HG03460 (cell line): ENCODE results near the gene ODF2.
"Not testable (repeated sequence)": the region's sequence is repeated elsewhere in the genome, so short reads cannot be mapped to it uniquely, and the experiment has no call there.

Source experiments
- ATAC-seq: cut with Tn5 transposase; IDR thresholded peaks from one replicate; pipeline ENCODE4 v1.9.1; 2021; ENCODE audit not compliant: unreplicated experiment

The ODF2 gene

GRCh38 chr9:128455849-128456612, at the start of gene ODF2:
ODF2 (plus strand) TSS chr9:128456006; CDS start chr9:128456092, 86 bp downstream.
- ATAC-seq, result peak; percentile 91

DNA sequence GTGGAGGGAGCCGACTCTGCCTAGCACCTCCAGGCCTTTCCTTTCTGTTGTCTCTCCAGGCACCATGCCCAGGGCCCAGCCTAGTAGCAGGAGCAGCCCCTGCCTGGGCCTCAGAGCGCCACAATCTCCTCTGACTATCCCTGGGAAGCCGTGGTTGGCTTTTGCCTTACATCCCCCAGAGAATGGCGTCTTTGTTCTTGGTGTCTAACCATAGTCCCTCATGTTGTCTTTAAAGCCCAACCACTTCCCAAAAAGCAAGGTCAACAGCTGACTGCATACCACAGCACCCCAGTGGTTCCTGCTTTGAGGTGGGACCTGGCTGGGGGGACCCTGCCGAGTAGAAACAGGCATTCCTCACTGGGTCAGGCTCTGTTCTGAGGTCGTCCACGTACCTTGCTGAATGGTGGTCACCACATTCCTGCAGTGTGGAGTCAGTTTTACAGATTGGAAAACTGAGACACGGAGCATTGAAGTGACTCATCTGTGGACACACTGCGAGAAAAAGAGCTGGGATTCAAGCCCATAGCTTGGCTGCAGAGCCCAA, 48.9 kb upstream of the ODF2 start:
- no peak for ATAC-seq

GRCh38 chr9:128408963-128409431, 46.8 kb upstream of the ODF2 start:
- no peak for ATAC-seq

- no peak for ATAC-seq
These were observed 46.4 kb upstream of the ODF2 start for GRCh38 chr9:128409450-128409849.

- ATAC-seq, result no peak
These were observed 45.8 kb upstream of the ODF2 start for GRCh38 chr9:128409978-128410377.

- ATAC-seq, result no peak
These were observed 44.3 kb upstream of the ODF2 start for GRCh38 chr9:128411364-128412119.

DNA sequence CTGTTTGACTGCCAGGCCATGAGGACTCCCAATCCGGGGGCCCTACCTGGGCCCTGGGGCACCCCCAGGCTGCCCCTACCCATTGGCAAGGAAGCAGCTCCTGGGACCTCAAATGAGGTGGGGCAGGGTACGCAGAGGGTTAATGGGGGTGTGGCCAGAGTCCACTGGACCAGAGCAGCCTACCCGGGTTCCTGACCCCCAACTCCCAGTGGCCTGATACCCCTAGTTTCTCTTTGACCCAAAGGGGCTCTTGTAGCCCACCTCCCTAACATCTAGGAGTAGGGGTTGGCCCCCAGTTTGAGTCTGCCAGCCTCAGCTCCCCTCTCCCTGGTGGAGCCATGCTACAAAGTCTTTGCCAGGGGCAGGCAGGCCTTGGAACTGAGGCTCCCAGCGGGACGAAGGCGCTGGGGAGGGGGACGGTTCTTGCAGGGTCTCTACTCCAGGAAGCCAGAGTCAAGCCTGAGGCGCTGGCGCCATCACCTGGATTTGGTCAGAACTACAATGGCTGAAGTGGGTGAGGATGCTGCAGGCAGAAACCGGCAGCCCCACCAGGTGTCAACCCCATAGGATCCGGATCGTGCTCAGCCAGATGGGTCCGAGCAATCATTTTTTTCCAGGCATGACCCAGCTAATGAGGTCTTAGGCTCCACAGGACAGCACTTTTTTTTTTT, 43.6 kb upstream of the ODF2 start:
- no peak for ATAC-seq

- ATAC-seq, result not testable (repeated sequence)
These were observed 42.1 kb upstream of the ODF2 start for GRCh38 chr9:128413728-128414127.

- ATAC-seq, result no peak
These were observed 41.3 kb upstream of the ODF2 start for GRCh38 chr9:128414461-128414860.

DNA sequence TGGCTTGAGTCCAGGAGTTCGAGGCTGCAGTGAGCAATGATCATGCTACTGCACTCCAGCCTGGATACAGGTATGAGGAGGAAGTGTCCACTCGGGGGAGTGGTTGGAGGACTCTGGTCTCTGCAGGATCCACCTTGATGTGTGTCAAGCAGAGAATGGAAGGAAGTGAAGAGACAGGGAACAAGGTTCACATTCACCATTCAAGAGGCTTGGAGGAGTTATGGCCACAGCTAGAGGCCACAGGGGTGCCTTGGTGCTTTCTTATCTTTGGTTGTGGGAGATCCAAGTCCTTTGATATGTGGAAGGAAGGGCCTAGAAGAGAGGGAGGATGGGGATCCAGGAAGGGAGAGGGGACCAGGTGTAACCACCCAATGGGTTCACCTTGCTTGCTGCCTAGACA, 40.5 kb upstream of the ODF2 start:
- ATAC-seq, result no peak

DNA sequence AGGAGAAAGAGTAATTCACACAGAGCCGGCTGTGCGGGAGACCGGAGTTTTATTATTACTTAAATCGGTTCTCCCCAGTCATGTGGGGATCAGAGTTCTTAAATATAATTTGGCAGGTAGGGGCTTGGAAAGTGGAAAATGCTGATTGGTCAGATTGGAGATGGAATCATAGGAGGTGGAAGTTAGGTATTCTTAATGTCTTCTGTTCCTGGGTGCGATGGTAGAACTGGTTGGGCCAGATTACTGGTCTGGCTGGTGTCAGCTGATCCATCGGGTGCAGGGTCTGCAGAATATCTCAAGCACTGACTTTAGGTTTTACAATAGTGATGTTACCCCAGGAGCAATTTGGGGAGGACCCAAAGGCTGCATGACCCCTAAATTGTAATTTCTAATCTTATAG, 39.8 kb upstream of the ODF2 start:
- ATAC-seq, result no peak

GRCh38 chr9:128416432-128417019, 39.3 kb upstream of the ODF2 start:
- ATAC-seq, result no peak

DNA sequence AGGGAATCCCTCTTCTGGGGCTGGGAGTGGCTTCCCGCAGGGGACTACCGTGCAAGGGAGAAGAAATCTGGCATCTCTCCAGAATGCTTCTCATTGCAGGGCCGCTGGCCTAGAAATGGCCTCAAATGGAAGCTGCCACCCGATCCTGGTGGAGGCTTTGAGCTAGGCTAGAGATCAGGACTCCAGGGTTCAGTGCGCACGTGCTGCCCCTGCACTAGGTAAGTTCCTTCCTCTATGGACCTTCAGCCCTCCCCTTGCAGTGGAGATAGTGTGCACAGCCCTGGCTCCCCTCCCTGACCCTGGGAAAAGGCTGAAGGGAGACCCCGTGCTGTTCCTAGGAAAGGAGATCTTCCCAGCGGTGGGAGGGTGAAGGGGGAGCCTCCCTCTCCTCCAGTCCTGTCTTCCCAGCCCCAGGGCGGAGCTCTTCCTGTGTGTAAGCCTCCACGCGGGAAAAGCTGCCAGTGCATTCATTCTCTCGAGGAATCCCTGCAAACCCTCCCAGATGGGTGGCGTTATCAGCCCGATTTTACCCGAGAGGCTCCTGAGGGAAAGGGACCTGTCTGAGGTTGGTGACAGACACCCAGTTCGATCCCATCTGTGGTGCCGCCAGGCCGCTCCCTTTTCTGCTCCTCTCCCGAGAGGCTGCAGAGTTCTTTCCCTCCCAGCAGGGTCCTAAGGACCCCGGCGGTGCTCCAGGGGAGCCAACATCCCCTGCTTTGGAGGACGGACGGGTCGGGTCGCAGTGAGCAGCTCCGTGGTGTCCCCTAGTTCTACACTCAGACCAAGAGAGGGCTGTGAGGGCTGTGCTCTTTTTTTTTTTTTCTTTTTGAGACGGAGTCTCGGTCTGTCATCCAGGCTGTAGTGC, 36.5 kb upstream of the ODF2 start:
- ATAC-seq, result no peak

DNA sequence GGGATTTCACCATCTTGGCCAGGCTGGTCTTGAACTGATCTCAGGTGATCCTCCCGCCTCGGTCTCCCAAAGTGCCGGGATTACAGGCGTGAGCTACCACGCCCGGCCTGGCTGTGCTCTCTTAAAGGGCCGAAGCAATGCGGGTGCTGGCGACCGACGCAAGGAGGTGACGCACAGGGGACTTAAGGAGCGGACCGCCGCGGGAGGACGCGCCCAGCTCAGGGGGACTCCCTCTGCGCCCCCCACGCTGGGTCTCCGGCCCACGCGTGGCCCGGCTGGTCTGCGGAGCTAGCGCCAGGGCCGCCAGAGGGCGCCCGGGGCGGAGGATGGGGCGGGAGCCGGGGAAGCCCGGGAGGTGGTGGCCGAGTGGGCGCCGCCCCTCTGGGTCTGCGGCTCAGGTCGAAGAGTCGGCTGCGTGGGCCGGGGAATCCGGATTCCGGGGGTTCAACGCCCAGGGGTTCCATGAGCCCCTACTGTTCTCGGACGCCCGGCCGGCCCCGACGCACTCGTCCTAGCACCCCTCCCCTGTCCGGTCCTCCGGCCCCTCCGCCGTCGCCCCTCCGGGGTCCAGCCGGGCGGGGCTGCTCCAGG, 35.7 kb upstream of the ODF2 start:
- ATAC-seq, result peak; percentile 76

DNA sequence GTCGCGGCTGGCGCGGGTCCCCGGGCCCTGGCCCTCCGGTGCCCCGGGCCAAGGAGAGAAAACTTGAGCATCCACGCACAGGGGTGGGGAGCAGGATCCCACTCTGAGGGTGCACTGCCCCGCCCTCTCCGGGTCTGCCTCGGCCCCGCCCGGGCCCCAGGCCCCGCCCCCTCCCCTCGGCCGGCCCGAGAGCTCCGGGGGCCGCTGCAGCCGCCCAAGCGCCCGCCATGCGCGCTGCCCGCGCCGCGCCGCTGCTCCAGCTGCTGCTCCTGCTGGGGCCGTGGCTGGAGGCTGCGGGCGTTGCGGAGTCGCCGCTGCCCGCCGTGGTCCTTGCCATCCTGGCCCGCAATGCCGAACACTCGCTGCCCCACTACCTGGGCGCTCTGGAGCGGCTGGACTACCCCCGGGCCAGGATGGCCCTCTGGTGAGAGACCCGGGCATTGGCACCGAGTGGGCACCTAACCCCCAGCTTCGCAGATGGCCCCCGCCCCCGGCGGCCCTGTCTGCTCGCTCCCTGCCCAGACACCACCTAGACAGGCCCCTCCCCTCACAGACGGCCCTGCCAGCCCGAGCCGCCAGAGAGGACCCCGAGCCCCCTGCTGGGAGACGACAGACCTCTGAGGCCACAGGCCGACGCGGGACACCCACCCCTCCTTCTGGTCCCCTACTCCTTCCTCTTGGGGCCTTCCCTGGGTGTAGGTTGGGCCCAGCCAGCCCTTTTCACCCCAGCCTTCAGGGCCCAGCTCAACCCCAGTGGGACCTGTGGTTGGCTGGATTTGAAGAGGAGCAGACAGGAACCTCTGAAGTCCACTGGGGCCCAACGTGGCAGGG, 34.9 kb upstream of the ODF2 start, which contains the start of gene CERCAM:
Gene CERCAM, plus strand, starts transcription at position 207 of the 831 bp plus-strand sequence. Its CDS starts 21 bp downstream, at position 228.
- ATAC-seq, result peak; percentile 81

DNA sequence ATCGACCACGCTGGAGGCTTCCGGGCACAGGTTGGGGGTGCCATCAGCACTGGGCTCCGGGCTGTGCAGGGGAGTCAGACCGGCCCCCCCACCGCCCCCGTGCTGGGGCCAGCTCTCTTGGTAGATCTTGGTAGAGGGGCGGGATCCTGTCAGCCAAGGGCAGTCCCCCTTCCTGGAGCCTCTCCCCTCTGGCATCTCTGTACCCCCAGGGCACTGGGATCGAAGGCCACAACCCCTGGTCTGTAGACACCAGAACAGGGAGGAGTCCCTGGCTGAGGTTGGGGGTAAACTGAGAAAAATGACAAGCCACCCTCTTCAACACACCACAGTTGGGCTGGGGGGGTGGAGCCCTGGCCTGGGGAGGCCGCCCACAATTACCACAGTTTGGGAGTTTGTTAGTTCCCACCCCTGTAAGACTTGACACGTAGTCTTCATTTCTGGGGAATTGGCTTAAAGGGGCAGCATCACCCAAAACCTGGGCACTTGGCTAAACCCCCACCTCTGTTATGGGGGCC, 34.3 kb upstream of the ODF2 start:
- no peak for ATAC-seq

GRCh38 chr9:128422022-128422782, 33.6 kb upstream of the ODF2 start:
- not testable (repeated sequence) for ATAC-seq

- no peak for ATAC-seq
These were observed 33.0 kb upstream of the ODF2 start for GRCh38 chr9:128422783-128423150.
